Activated CD8-positive, alpha-beta T cell treated with anti-CD3 and anti-CD28 coated beads for 36 hours (primary cell): ENCODE measurements around the gene MRGPRG. TPM values are rescaled to one million over a fixed set of nuclear protein-coding genes. Genes with fewer than 3 reads are reported as not detected.

Experiments
- ATAC-seq: fragments of 200-7000 bp; cut with Tn5 transposase; one replicate; pipeline ENCODE4 v1.10.0; 2021; ENCODE audit warnings: mild to moderate bottlenecking, moderate library complexity
- CTCF ChIA-PET: fragments of 350-600 bp; sonication (Branson Sonifier 250); formaldehyde crosslinking; loops from one replicate; lab custom pipeline; 2021; ENCODE audit warnings: antibody characterized with exemption; lab: Charles Lee
- POLR2A ChIA-PET: fragments of 350-600 bp; sonication (Branson Sonifier 250); formaldehyde crosslinking; loops from one replicate; lab custom pipeline; 2021; ENCODE audit warnings: antibody characterized with exemption; lab: Charles Lee
- DNase-seq: peaks from one replicate; pipeline ENCODE4 v3.0.0-alpha.2; 2020
- H3K27ac Mint-ChIP-seq: one replicate; pipeline ENCODE4 v1.8.0; 2021; ENCODE audit warnings: mild to moderate bottlenecking, mixed read lengths
- H3K27me3 Mint-ChIP-seq: one replicate; pipeline ENCODE4 v1.8.0; 2021; ENCODE audit warnings: mixed read lengths
- H3K36me3 Mint-ChIP-seq: one replicate; pipeline ENCODE4 v1.8.0; 2021; ENCODE audit warnings: low read depth, mixed read lengths
- H3K4me1 Mint-ChIP-seq: one replicate; pipeline ENCODE4 v1.8.0; 2021; ENCODE audit warnings: low read depth, mixed read lengths
- H3K4me3 Mint-ChIP-seq: one replicate; pipeline ENCODE4 v1.8.0; 2021; ENCODE audit warnings: mild to moderate bottlenecking, moderate library complexity, mixed read lengths
- H3K9me3 Mint-ChIP-seq: one replicate; pipeline ENCODE4 v1.8.0; 2021; ENCODE audit warnings: mixed read lengths
- CTCF ChIP-seq: fragments of 200-600 bp; IDR thresholded peaks from one replicate; pipeline ENCODE4 v1.8.0; 2022; ENCODE audit warnings: antibody characterized with exemption, mild to moderate bottlenecking
- intact Hi-C: fragments of 100-400 bp; cut with micrococcal nuclease; formaldehyde crosslinking; loops from one replicate; pipeline ENCODE4 v1.10.0; 2022
- total RNA-seq, 2 experiments: library from RNA; stranded (reverse); gene quantifications; one replicate each; pipeline ENCODE4 v1.2.3, GENCODE V29; 2021

The MRGPRG gene
- total RNA-seq, 2 experiments from 2014 or later: not detected

DNA sequence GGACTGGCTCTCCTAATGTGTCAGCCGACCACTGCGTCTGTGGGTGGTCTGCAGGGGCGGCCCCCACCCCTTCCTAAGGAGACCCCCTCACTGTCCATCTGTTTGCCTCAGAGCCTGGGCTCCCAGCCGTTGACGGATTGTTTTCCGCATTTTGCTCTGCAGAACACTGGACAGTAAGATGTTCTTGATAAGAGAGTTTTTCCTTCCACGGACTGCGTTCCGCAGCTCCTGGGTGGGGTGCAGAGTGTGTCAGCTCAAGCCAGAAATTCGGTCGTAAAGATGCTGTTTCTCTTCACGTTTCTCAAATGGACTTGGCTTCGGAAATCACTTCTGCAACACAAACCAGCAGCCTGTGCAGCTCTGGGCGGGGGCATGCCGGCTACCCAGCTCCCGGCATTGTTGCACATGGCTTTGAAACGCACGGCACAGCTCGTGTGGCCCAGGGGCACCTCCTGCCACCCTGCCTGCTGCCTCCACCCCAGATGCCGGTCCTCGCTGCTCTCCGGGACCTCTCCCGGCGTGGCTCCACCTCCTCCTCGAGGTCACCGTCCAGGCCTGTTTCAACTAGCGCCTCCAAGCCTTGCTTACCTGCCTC is 2.9 kb upstream of the MRGPRG start:
- H3K4me1 Mint-ChIP-seq: peaks cover 10% of the 10 kb centered on the region
- peaks cover 2% of the 10 kb centered on the region for H3K27me3 Mint-ChIP-seq
- H3K4me3 Mint-ChIP-seq: no peak overlapping the region
- TF ChIP-seq CTCF: no peak
- no peak overlapping the region for H3K27ac Mint-ChIP-seq
- ChIA-PET POLR2A (no interaction called here), CTCF (no interaction called here)
- H3K9me3 Mint-ChIP-seq: no peaks in the 10 kb centered on the region
- no peak for DNase-seq
- H3K36me3 Mint-ChIP-seq: no peaks in the 10 kb centered on the region
- no peak for ATAC-seq
- intact Hi-C loops: no loop called here

GRCh38 chr11:3220521-3221407 is 2.2 kb upstream of the MRGPRG start:
- H3K4me1 Mint-ChIP-seq: peaks cover 10% of the 10 kb centered on the region
- POLR2A ChIA-PET: no interaction called here
- DNase-seq: no peak

DNA sequence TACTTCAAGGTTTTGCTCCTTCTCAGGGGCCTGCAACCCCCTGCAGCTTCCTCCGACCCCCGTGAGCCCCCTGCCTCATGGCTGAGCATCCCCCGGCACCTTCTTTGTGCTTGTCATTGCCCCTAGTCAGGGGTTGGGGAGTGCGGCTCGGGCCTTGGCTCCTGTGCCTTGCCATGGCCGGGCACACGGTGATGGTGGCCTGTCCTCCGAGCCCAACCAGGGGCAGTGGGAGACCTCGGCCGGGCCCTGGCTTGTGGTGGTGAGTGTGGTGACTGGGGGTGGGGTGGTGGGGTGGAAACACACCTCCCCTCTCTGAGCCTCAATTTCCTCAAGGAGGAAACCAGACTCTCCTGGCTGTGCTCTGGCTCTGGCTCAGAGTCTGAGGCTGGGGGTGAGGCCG is 1.5 kb upstream of the MRGPRG start:
- H3K27me3 Mint-ChIP-seq: peaks cover 4% of the 10 kb centered on the region
- peaks cover 10% of the 10 kb centered on the region for H3K4me1 Mint-ChIP-seq
- ATAC-seq (no peak), DNase-seq (no peak)
- intact Hi-C loops: no loop called here
- no peaks in the 10 kb centered on the region for H3K9me3 Mint-ChIP-seq
- CTCF ChIA-PET: no interaction called here
- POLR2A ChIA-PET: no interaction called here
- H3K27ac Mint-ChIP-seq: no peak overlapping the region
- no peaks in the 10 kb centered on the region for H3K36me3 Mint-ChIP-seq
- no peak overlapping the region for H3K4me3 Mint-ChIP-seq
- no peak for TF ChIP-seq CTCF

More at GRCh38 chr11:3220521-3221407, 2.2 kb upstream of the MRGPRG start:
- Mint-ChIP-seq H3K27ac (no peak overlapping the region), H3K36me3 (no peaks in the 10 kb centered on the region), H3K27me3 (peaks cover 4% of the 10 kb centered on the region), H3K9me3 (no peaks in the 10 kb centered on the region), H3K4me3 (no peak overlapping the region)
- no peak for ATAC-seq
- intact Hi-C loops: no loop called here
- no peak for TF ChIP-seq CTCF
- CTCF ChIA-PET: no interaction called here

GRCh38 chr11:3219281-3219892 is 774 bp upstream of the MRGPRG start:
- peaks cover 4% of the 10 kb centered on the region for H3K27me3 Mint-ChIP-seq
- no peak for ATAC-seq
- ChIA-PET CTCF (no interaction called here), POLR2A (no interaction called here)
- TF ChIP-seq CTCF: no peak
- DNase-seq: no peak
- H3K9me3 Mint-ChIP-seq: no peaks in the 10 kb centered on the region
- no peak overlapping the region for H3K27ac Mint-ChIP-seq
- H3K36me3 Mint-ChIP-seq: no peaks in the 10 kb centered on the region
- intact Hi-C loops: no loop called here
- no peak overlapping the region for H3K4me3 Mint-ChIP-seq
- H3K4me1 Mint-ChIP-seq: peaks cover 10% of the 10 kb centered on the region
